ENCODE measurements around the gene COL27A1.
"Not testable (repeated sequence)": the region's sequence is repeated elsewhere in the genome, so short reads cannot be mapped to it uniquely, and the experiment has no call there.

The COL27A1 gene

GRCh38 chr9:114184071-114184470 lies 28.7 kb downstream of the COL27A1 start:
- DNase-seq (ENCODE audit: low spot score) = peak; percentile 42

DNA sequence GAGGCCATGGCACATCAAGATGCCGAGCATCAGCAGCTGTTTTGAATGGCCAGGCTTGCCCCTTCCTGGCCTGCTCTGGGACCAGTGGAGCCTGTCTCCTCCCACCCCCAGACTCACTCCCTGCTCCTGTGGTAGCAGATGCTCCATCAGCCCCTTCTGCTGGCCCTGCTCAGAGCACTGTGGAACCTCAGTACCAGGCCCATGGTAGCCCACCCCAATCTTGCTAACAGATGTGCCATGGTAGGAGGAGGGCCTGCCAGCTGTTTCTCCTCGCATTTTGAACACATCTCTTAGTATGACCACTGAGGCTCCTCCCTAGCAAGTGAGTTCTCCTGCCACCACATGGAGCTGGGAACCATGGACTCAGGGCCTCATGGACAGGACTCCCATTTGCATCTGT lies 29.5 kb downstream of the COL27A1 start:
- no peak for DNase-seq (ENCODE audit: low spot score)

- no peak for DNase-seq (ENCODE audit: low spot score)
Observed at GRCh38 chr9:114185570-114186490, 30.5 kb downstream of the COL27A1 start.

DNA sequence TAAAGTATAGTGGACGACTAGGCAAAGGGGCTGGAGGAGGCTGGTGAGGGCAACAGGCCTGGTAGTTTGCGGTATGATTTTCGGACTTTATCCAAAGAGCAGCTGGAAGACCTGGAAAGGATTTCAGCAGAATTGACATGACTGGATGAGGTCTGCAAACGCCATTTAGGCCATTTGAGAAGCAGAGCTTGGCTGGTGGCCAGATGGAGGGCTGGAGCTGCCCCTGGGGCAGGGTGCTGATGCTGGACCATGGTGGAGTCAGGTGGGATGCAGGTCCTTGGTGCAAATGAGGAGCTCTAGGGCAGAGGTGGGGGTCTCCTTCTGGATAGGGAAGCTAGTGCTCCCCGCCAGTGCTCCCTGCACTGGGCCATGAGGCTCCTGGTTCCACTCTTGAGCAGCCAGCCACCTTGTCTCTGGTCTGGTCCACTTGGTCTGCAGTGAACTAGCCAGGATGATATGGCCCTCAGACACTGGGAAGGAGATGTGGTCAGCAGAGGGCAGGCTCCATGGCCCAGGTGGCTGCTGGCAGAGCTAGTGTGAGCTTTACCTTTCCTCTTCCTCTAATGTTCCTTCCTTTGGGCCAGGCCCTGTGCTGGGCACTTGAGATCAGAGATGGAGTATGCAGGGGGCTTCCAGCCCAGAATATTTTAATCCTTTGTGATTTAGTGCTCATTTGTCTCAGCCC lies 31.4 kb downstream of the COL27A1 start:
- no peak for DNase-seq (ENCODE audit: low spot score)

- DNase-seq (ENCODE audit: low spot score) = no peak
Observed at GRCh38 chr9:114187827-114188226, 32.5 kb downstream of the COL27A1 start.

GRCh38 chr9:114189823-114190562 lies 34.7 kb downstream of the COL27A1 start:
- DNase-seq (ENCODE audit: low spot score) = no peak

GRCh38 chr9:114190563-114190905 lies 35.2 kb downstream of the COL27A1 start:
- DNase-seq (ENCODE audit: low spot score) = no peak

GRCh38 chr9:114191402-114191801 lies 36.1 kb downstream of the COL27A1 start:
- DNase-seq (ENCODE audit: low spot score) = not testable (repeated sequence)

GRCh38 chr9:114192539-114192938 lies 37.2 kb downstream of the COL27A1 start:
- DNase-seq (ENCODE audit: low spot score) = no peak

DNA sequence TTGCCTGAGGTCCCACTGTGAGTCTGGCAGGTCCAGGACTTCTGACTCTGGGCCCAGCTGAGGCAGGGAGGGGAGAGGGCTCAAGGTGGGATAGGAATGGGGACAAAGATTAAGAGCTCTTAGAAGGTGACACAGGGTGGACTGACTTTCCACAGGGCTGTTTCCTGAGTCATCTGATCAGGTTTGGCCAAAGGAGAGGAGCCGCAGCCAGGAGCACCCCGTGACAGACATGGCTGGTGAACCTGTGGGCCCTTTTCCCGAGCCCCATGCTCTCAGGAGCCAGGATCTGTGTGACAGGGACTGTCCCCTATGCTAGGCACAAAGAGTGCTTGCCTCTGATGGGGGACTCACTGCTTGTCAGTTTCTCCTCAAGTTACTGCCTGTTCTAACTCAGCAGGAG lies 37.8 kb downstream of the COL27A1 start:
- DNase-seq (ENCODE audit: low spot score) = no peak

DNA sequence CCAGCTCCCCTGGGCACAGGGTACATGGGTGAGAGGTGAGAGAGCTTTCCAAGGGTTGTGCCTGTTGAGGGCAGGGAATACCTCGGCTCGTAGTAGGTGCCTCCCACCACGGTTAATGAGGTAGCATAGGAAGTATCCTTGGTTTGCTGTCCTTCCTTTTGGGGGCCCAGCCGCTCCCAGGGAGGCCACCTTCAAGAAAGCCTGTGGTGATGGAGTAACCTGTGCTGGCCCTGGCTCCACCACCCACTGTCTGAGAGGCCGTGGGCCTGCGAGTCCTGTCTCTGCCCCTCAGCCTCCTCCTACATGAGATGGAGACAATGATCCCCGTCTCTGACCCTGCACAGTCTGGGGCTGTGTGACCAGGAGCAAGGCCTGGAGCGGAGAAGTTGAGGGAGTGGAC lies 40.8 kb downstream of the COL27A1 start:
- DNase-seq (ENCODE audit: low spot score) = no peak

- no peak for DNase-seq (ENCODE audit: low spot score)
Observed at GRCh38 chr9:114196979-114197622, 41.8 kb downstream of the COL27A1 start.

DNA sequence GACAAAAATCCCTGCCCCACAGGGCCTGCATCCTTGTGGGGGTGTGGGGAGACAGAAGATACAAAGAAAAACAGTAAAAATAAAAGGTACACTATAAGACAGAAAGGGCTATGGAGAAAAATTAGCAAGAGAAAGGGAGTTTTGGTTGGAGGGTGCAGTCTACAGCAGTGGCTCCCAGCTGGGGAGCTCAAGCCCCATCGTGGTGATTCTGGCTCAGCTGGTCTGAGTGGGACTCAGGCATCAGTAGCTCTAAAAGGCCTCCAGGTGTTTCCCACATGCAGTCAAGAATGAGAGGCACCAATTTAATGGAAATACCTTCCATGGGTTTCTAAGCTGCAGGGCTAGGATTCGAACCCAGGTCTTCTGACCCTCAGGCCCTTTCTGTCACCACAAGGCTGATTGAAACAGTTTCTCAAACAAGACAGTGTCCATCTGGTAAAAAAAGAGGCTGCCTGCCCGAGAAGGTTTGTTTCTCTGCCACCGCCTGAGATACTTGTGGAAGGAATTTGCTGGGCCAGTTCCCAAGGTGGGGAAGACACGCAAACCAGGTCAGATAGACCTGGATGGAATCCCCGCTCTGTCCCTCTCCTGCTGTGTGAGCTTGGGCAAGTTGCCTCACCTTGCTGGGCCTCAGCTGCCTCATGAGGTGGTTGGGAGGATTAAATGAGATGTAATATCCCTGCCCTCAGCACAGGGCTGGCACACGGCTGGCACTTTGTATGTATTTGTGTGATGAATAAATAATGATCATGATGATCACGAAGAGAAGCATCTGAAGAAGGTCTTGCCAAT lies 43.1 kb downstream of the COL27A1 start:
- no peak for DNase-seq (ENCODE audit: low spot score)

DNA sequence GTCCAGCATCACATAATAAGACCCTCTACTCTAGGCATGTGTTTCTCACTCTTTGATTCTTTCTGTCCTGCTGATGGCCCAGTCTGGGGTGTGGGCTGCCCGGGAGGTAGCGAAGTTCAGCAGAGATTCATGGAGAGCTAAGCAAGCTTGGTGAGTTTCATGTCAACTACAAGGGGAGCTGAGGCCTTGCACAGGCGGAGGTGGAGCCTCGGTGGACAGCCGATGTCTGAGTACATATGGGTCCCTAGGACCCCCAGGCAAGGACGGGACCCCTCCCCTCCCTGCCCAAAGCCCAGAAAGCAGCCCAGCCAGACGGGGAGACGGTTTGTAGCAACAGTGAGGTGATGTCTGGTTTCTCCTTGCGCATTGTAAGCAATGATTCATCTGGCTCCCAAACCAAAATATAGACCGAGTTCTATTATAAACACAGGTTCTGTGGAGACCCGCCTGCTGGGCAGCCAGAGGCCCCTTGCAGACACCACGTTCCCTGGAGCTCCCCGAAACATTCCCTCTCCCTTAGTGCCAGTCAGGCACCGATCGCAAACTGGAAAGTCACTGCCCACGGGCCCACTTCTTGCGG lies 45.5 kb downstream of the COL27A1 start:
- DNase-seq (ENCODE audit: low spot score) = no peak

- no peak for DNase-seq (ENCODE audit: low spot score)
Observed at GRCh38 chr9:114202396-114202795, 47.1 kb downstream of the COL27A1 start.

- DNase-seq (ENCODE audit: low spot score) = no peak
Observed at GRCh38 chr9:114202849-114203248, 47.5 kb downstream of the COL27A1 start.

DNA sequence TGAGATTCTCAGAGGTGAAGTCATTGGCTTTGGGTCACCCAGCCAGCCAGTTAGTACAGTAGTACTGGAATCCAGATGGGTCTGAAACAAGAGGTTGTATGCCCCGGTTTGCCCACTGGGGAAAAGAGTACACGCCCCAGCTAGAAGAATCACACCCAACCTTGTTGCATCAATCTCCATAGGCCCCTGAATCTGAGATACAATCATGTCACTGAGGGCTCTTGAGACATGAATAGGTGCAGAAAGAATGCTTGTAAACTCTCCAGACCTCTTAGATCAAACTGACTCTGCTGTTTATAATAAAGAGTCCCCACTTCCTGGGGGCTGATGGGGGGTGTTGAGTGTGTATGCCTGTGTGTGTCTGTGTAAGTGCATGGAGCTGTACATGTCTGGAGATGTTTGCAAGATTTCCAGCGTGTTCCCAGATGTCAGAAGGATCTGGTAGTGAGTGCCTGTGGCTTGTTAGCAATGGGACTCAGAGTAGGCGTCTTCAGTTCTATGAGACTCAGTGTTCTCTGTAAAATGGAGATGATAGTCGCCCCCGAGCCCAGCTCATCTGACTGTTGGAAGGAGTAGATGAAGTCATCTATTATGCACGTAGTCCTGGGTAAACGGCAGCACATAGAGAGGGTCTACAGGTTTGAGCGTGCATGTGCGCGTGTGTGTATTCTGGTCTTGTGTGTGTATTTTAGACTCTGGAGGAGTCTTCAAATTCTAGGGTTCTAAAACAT lies 48.2 kb downstream of the COL27A1 start:
- DNase-seq (ENCODE audit: low spot score) = no peak

GRCh38 chr9:114204265-114204664 lies 48.9 kb downstream of the COL27A1 start:
- no peak for DNase-seq (ENCODE audit: low spot score)

DNA sequence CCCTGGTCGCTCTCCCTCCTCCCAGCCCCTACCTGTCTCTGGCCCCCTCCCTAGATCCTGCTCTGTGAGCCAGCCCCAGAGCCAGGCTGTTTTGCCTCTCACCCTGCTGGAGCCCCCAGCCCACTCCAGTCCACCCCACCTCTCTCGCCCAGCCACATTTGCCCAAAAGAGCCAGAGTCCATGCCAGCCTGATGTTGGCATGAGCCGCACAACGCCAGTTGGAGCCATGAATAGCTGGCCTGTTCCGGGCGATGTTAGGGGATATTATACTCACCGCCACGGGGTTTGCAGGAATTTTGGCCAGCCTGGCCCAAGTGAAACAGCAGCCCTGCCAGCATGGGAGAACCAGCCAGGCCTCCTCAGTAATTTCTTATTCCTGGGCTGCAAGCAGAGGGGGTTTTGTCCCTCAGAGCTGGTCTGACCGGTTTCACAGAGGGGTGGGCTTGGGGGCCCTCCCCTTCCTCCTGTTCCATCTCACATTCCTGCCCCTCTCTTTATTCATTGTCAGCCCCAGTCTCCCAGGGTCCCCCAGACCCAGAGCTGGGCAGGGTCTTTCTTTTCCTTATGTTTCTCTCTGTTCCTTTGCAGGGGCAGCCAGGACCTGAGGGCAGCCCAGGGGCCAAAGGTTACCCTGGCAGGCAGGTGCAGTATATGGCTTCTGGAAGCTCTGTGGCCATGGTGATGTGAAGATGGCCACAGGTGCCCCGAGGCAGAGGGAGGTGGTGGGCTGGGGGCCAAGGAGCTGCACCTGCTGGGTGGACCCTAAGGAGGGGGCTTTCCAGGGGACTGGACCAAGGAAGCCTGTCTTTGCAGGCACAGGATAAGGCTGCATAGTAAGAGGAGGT lies 50.1 kb downstream of the COL27A1 start:
- DNase-seq (ENCODE audit: low spot score) = no peak
